Ascending aorta (tissue), 2 donors: ENCODE results near the gene BMP6. TPM values are rescaled to one million over a fixed set of nuclear protein-coding genes. Genes with fewer than 3 reads are reported as not detected.

Source experiments
- DNase-seq, 2 donors: peaks; one replicate each; pipeline ENCODE4 v3.0.0-alpha.2; 2019; ENCODE audit warnings: low spot score in 2 of 2
- H3K27ac ChIP-seq, 2 donors: fragments of 200-600 bp; sonication (generic); one replicate each; pipeline ENCODE4 v1.5.1; 2016 to 2017; ENCODE audit warnings: mild to moderate bottlenecking in 1 of 2
- H3K27me3 ChIP-seq: fragments of 200-600 bp; sonication (generic); one replicate; pipeline ENCODE4 v1.5.1; 2017
- H3K36me3 ChIP-seq, 2 donors: fragments of 200-600 bp; sonication (generic); one replicate each; pipeline ENCODE4 v1.5.1; 2016
- H3K4me1 ChIP-seq, 2 donors: fragments of 200-600 bp; sonication (generic); one replicate each; pipeline ENCODE4 v1.5.1; 2016 to 2017; ENCODE audit warnings: mild to moderate bottlenecking in 1 of 2
- H3K4me3 ChIP-seq, 2 donors: fragments of 200-600 bp; sonication (generic); one replicate each; pipeline ENCODE4 v1.5.1; 2016 to 2017; ENCODE audit warnings: mild to moderate bottlenecking in 1 of 2
- H3K9me3 ChIP-seq, 2 donors: fragments of 200-600 bp; sonication (generic); one replicate each; pipeline ENCODE4 v1.5.1; 2016
- CTCF ChIP-seq, 3 experiments: fragments of 200-600 bp in 2 of 3; fragments of 450-650 bp in 1 of 3; sonication (generic) in 2 of 3; IDR thresholded peaks; one replicate each; pipeline ENCODE4 v1.5.1; 2016 to 2019; ENCODE audit warnings: antibody characterized with exemption in 3 of 3, mild to moderate bottlenecking in 1 of 3, moderate library complexity in 1 of 3
- intact Hi-C: fragments of 100-400 bp; cut with DNase I; formaldehyde crosslinking; loops from one replicate; pipeline ENCODE4 v1.15.1; 2023
- total RNA-seq: library from RNA; depleted of rRNA; stranded (reverse); fragments of >200 nt; gene quantifications from one replicate; pipeline ENCODE4 v1.1.0, GENCODE V29; 2016

Gene BMP6
- total RNA-seq, 1 donor from 2014 or later = 16.0 TPM

- no peak for DNase-seq
- H3K27ac ChIP-seq = no peak overlapping the region
- H3K36me3 ChIP-seq = no peaks in the 10 kb centered on the region
- no peaks in the 10 kb centered on the region for H3K9me3 ChIP-seq
- H3K27me3 ChIP-seq = peaks cover 17% of the 10 kb centered on the region
- peaks cover 20 to 21% of the 10 kb centered on the region in 2 donors for H3K4me1 ChIP-seq
- peak overlapping the region; percentile 54 to 90 for H3K4me3 ChIP-seq
- TF ChIP-seq CTCF (IDR thresholded peaks at IDR 0.05) = no peak
- intact Hi-C loops = loop anchor here (5.0 to 10.0 kb wide), 2 partner anchors 333 to 486 kb away; partner anchors contain the start of gene BLOC1S5
Observed at GRCh38 chr6:7728855-7729590, 3.1 kb downstream of the BMP6 start.

GRCh38 chr6:7730001-7730783, 4.3 kb downstream of the BMP6 start:
- H3K36me3 ChIP-seq = no peaks in the 10 kb centered on the region
- peaks cover 17% of the 10 kb centered on the region for H3K27me3 ChIP-seq
- no peak for TF ChIP-seq CTCF (IDR thresholded peaks at IDR 0.05)
- H3K9me3 ChIP-seq = no peaks in the 10 kb centered on the region
- intact Hi-C loops = no loop called here
- no peak overlapping the region for H3K4me3 ChIP-seq
- no peak overlapping the region for H3K27ac ChIP-seq
- DNase-seq = no peak
- H3K4me1 ChIP-seq = peaks cover 20 to 21% of the 10 kb centered on the region in 2 donors

- Histone ChIP-seq H3K36me3 (no peaks in the 10 kb centered on the region), H3K27me3 (peaks cover 17% of the 10 kb centered on the region), H3K4me1 (peaks cover 20 to 21% of the 10 kb centered on the region in 2 donors), H3K27ac (no peak overlapping the region), H3K9me3 (no peaks in the 10 kb centered on the region), H3K4me3 (no peak overlapping the region)
- TF ChIP-seq CTCF (IDR thresholded peaks at IDR 0.05) = no peak
- intact Hi-C loops = no loop called here
- no peak for DNase-seq
Observed at GRCh38 chr6:7730784-7731227, 4.9 kb downstream of the BMP6 start.

GRCh38 chr6:7731294-7731693, 5.4 kb downstream of the BMP6 start:
- no peaks in the 10 kb centered on the region for H3K9me3 ChIP-seq
- H3K4me3 ChIP-seq = no peak overlapping the region
- no peaks in the 10 kb centered on the region for H3K36me3 ChIP-seq
- H3K27me3 ChIP-seq = peaks cover 17% of the 10 kb centered on the region
- intact Hi-C loops = no loop called here
- H3K4me1 ChIP-seq = peaks cover 18 to 19% of the 10 kb centered on the region in 2 donors
- TF ChIP-seq CTCF (IDR thresholded peaks at IDR 0.05) = no peak
- no peak overlapping the region for H3K27ac ChIP-seq
- no peak for DNase-seq

GRCh38 chr6:7732228-7732627, 6.3 kb downstream of the BMP6 start:
- intact Hi-C loops = no loop called here
- no peak for TF ChIP-seq CTCF (IDR thresholded peaks at IDR 0.05)
- peaks cover 17% of the 10 kb centered on the region for H3K27me3 ChIP-seq

More at GRCh38 chr6:7732228-7732627, 6.3 kb downstream of the BMP6 start:
- no peak for DNase-seq
- H3K27ac ChIP-seq = no peak overlapping the region
- H3K4me3 ChIP-seq = no peak overlapping the region
- no peaks in the 10 kb centered on the region for H3K9me3 ChIP-seq
- H3K4me1 ChIP-seq = peaks cover 13 to 14% of the 10 kb centered on the region in 2 donors
- no peaks in the 10 kb centered on the region for H3K36me3 ChIP-seq
